ENCODE measurements around the gene USP17L19.
"Not testable (repeated sequence)": the region's sequence is repeated elsewhere in the genome, so short reads cannot be mapped to it uniquely, and the experiment has no call there.

GRCh38 chr4:9267319-9267718 is 14.1 kb downstream of the USP17L19 start, which contains the start of gene USP17L22:
- TF ChIP-seq ZSCAN5A (tag by site-specific recombination; IDR thresholded peaks at IDR 0.05); ZNF530 (tag by site-specific recombination; IDR thresholded peaks at IDR 0.05; ENCODE audit: low read depth); ZNF202 (tag by site-specific recombination; IDR thresholded peaks at IDR 0.05; ENCODE audit: borderline replicate concordance); CTCF (tag by site-specific recombination; IDR thresholded peaks at IDR 0.05); REST (tag by site-specific recombination; IDR thresholded peaks at IDR 0.05); ZNF404 (tag by site-specific recombination; IDR thresholded peaks at IDR 0.05); HOXA7 (CRISPR knock-in tag; IDR thresholded peaks at IDR 0.05; ENCODE audit: borderline replicate concordance); ZNF654 (tag by site-specific recombination; IDR thresholded peaks at IDR 0.05; ENCODE audit: low read depth); ZNF571 (tag by site-specific recombination; IDR thresholded peaks at IDR 0.05); ZNF510 (tag by site-specific recombination; IDR thresholded peaks at IDR 0.05; ENCODE audit: insufficient replicate concordance); ZNF362 (tag by site-specific recombination; IDR thresholded peaks at IDR 0.05): not testable (repeated sequence)
